Activated T-cell treated with anti-CD3 and anti-CD28 coated beads, Interleukin-2, amount 50 U/mL, for 48 hours (primary cell): ENCODE measurements around the gene INMT.

Source experiments
- DNase-seq, 2 experiments: peaks; one replicate each; pipeline ENCODE4 v3.0.0-alpha.2; 2020

The INMT gene

GRCh38 chr7:30729642-30730041 lies 22.3 kb upstream of the INMT start:
- DNase-seq, result no peak

- DNase-seq, result no peak
Measured at GRCh38 chr7:30730097-30730496, 21.8 kb upstream of the INMT start.

GRCh38 chr7:30730996-30731395 lies 20.9 kb upstream of the INMT start:
- DNase-seq, result no peak

GRCh38 chr7:30731581-30731980 lies 20.4 kb upstream of the INMT start:
- no peak for DNase-seq

- DNase-seq, result no peak
Measured at GRCh38 chr7:30732606-30733005, 19.3 kb upstream of the INMT start.

- DNase-seq, result no peak
Measured at GRCh38 chr7:30733216-30733615, 18.7 kb upstream of the INMT start.

- DNase-seq, result no peak
Measured at GRCh38 chr7:30733691-30734090, 18.2 kb upstream of the INMT start.

- no peak for DNase-seq
Measured at GRCh38 chr7:30734497-30734896, 17.4 kb upstream of the INMT start.

GRCh38 chr7:30735631-30736030 lies 16.3 kb upstream of the INMT start:
- DNase-seq, result no peak

GRCh38 chr7:30736291-30736690 lies 15.6 kb upstream of the INMT start:
- DNase-seq, result no peak

GRCh38 chr7:30738026-30738915 lies 13.7 kb upstream of the INMT start:
- peak in 1 of 2 experiments; percentile 32 for DNase-seq

GRCh38 chr7:30739691-30740090 lies 12.2 kb upstream of the INMT start:
- DNase-seq, result no peak

GRCh38 chr7:30740417-30741181 lies 11.3 kb upstream of the INMT start:
- DNase-seq, result peak; percentile 84 to 86

GRCh38 chr7:30741289-30741688 lies 10.6 kb upstream of the INMT start:
- DNase-seq, result no peak

- DNase-seq, result no peak
Measured at GRCh38 chr7:30743371-30744074, 8.4 kb upstream of the INMT start.

- DNase-seq, result no peak
Measured at GRCh38 chr7:30744075-30744417, 7.9 kb upstream of the INMT start.

- DNase-seq, result no peak
Measured at GRCh38 chr7:30745261-30745941, 6.5 kb upstream of the INMT start.

- no peak for DNase-seq
Measured at GRCh38 chr7:30750010-30750409, 1.9 kb upstream of the INMT start.

- no peak for DNase-seq
Measured at GRCh38 chr7:30750683-30751650, 968 bp upstream of the INMT start.

GRCh38 chr7:30752484-30752883 lies 549 bp downstream of the INMT start:
- DNase-seq, result no peak

GRCh38 chr7:30752979-30753378 lies 1.0 kb downstream of the INMT start:
- DNase-seq, result no peak
